ENCODE measurements around the gene DISC1. TPM values are rescaled to one million over a fixed set of nuclear protein-coding genes. Genes with fewer than 3 reads are reported as not detected.

The DISC1 gene
- total RNA-seq, 2 donors from 2014 or later = 6.7 to 9.3 TPM

- H3K27ac ChIP-seq = no peak overlapping the region
- H3K27me3 ChIP-seq (replicated peaks; ENCODE audit: insufficient read depth) = no peaks in the 10 kb centered on the region
- intact Hi-C loops (cut with DNase I) = no loop called here
- DNase-seq (ENCODE audit: low spot score) = no peak
- no peak overlapping the region for H3K4me3 ChIP-seq
- TF ChIP-seq POLR2AphosphoS5 (IDR thresholded peaks at IDR 0.05) (no peak), CTCF (IDR thresholded peaks at IDR 0.05) (no peak), POLR2A (IDR thresholded peaks at IDR 0.05) (no peak)
- H3K9me3 ChIP-seq = no peaks in the 10 kb centered on the region
- WGBS = 98% methylated on average over 2 of the region's 2 CpGs
- H3K36me3 ChIP-seq = no peaks in the 10 kb centered on the region
- H3K4me1 ChIP-seq (replicated peaks) = no peaks in the 10 kb centered on the region
Observed at GRCh38 chr1:231817801-231818200, 191.2 kb downstream of the DISC1 start.

- Histone ChIP-seq H3K4me1 (replicated peaks) (no peaks in the 10 kb centered on the region), H3K4me3 (no peak overlapping the region), H3K27ac (no peak overlapping the region), H3K9me3 (no peaks in the 10 kb centered on the region), H3K36me3 (no peaks in the 10 kb centered on the region), H3K27me3 (replicated peaks; ENCODE audit: insufficient read depth) (no peaks in the 10 kb centered on the region)
- TF ChIP-seq POLR2A (IDR thresholded peaks at IDR 0.05) (no peak), POLR2AphosphoS5 (IDR thresholded peaks at IDR 0.05) (no peak), CTCF (IDR thresholded peaks at IDR 0.05) (no peak)
- WGBS = 75% methylated on average over 6 of the region's 6 CpGs
- intact Hi-C loops (cut with DNase I) = no loop called here
- no peak for DNase-seq (ENCODE audit: low spot score)
Observed at GRCh38 chr1:231818337-231818736, 191.7 kb downstream of the DISC1 start.

- H3K36me3 ChIP-seq = no peaks in the 10 kb centered on the region
- H3K4me1 ChIP-seq (replicated peaks) = no peaks in the 10 kb centered on the region
- intact Hi-C loops (cut with DNase I) = no loop called here
- H3K27ac ChIP-seq = no peak overlapping the region
- whole genome bisulfite sequencing = 77% methylated on average over 3 of the region's 3 CpGs
- no peak for TF ChIP-seq CTCF (IDR thresholded peaks at IDR 0.05)
- no peak for TF ChIP-seq POLR2A (IDR thresholded peaks at IDR 0.05)
- TF ChIP-seq POLR2AphosphoS5 (IDR thresholded peaks at IDR 0.05) = no peak
- no peaks in the 10 kb centered on the region for H3K27me3 ChIP-seq (replicated peaks; ENCODE audit: insufficient read depth)
- H3K9me3 ChIP-seq = no peaks in the 10 kb centered on the region
- no peak overlapping the region for H3K4me3 ChIP-seq
- no peak for DNase-seq (ENCODE audit: low spot score)
Observed at GRCh38 chr1:231821281-231821680, 194.7 kb downstream of the DISC1 start.

- TF ChIP-seq POLR2AphosphoS5 (IDR thresholded peaks at IDR 0.05) (no peak), CTCF (IDR thresholded peaks at IDR 0.05) (no peak), POLR2A (IDR thresholded peaks at IDR 0.05) (no peak)
- no peak overlapping the region for H3K27ac ChIP-seq
- no peaks in the 10 kb centered on the region for H3K4me1 ChIP-seq (replicated peaks)
- no peaks in the 10 kb centered on the region for H3K36me3 ChIP-seq
- no peaks in the 10 kb centered on the region for H3K27me3 ChIP-seq (replicated peaks; ENCODE audit: insufficient read depth)
- intact Hi-C loops (cut with DNase I) = no loop called here
- no peaks in the 10 kb centered on the region for H3K9me3 ChIP-seq
- no peak overlapping the region for H3K4me3 ChIP-seq
- 97% methylated on average over 6 of the region's 6 CpGs for WGBS
- DNase-seq (ENCODE audit: low spot score) = no peak
Observed at GRCh38 chr1:231822041-231822440, 195.5 kb downstream of the DISC1 start.

- Histone ChIP-seq H3K9me3 (no peaks in the 10 kb centered on the region), H3K27me3 (replicated peaks; ENCODE audit: insufficient read depth) (no peaks in the 10 kb centered on the region), H3K4me1 (replicated peaks) (no peaks in the 10 kb centered on the region), H3K36me3 (no peaks in the 10 kb centered on the region), H3K27ac (no peak overlapping the region), H3K4me3 (no peak overlapping the region)
- intact Hi-C loops (cut with DNase I) = no loop called here
- WGBS = 97% methylated on average over 1 of the region's 1 CpG
- TF ChIP-seq CTCF (IDR thresholded peaks at IDR 0.05) (no peak), POLR2AphosphoS5 (IDR thresholded peaks at IDR 0.05) (no peak), POLR2A (IDR thresholded peaks at IDR 0.05) (no peak)
- DNase-seq (ENCODE audit: low spot score) = no peak
Observed at GRCh38 chr1:231826566-231826965, 200.0 kb downstream of the DISC1 start.
